RCC 7860 (cell line): ENCODE results near the gene TRAFD1.
A peak's percentile ranks its signal among the peaks of the same experiment; 100 is the strongest.
"Not testable (repeated sequence)": the region's sequence is repeated elsewhere in the genome, so short reads cannot be mapped to it uniquely, and the experiment has no call there.

Experiments used
- DNase-seq: peaks from one replicate; pipeline ENCODE4 v3.0.0-alpha.2; 2015; ENCODE audit warnings: low spot score
- FAIRE-seq: peaks from 2 replicates; lab custom pipeline; 2012; peaks lifted over from hg19 to GRCh38; lab: Jason Lieb, UNC

TRAFD1 gene, protein sequence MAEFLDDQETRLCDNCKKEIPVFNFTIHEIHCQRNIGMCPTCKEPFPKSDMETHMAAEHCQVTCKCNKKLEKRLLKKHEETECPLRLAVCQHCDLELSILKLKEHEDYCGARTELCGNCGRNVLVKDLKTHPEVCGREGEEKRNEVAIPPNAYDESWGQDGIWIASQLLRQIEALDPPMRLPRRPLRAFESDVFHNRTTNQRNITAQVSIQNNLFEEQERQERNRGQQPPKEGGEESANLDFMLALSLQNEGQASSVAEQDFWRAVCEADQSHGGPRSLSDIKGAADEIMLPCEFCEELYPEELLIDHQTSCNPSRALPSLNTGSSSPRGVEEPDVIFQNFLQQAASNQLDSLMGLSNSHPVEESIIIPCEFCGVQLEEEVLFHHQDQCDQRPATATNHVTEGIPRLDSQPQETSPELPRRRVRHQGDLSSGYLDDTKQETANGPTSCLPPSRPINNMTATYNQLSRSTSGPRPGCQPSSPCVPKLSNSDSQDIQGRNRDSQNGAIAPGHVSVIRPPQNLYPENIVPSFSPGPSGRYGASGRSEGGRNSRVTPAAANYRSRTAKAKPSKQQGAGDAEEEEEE

DNA sequence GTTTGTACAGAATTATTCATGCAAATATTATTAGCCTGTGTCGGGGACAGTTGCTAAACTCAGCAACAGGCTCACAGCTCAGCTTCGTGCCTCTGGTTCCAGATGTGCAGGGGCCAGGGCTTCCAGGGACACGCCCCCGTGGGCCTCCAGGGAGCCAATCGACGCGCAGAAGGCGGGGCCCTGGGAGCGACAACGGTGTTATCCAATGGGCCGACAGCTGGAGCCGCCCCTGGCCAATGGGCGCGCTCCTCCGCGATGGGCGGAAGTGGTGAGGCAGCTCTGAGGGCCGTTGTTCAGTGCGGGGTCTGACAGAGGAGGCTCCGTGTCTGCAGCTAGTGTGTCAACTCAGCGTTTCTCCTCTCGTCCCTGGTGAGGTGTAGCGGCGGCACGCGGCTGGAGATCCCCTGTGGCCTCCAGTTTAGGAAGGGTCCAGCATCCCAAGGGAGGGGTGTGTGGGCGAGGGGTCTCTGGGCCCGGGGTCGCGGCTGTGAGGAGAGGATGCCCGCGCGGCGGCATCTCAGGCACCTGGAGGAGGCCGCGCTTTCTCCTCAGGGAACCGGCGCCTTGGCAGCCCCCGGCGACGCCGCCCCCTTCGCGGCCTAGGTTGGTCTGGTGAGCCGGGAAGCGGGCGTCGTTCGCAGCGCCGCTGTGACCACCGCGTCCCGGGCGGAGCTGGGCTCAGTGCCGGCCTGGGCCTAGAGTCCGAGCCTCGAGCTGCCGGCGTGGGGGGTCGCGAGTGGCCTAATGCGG is at the start of gene TRAFD1:
TSS of gene TRAFD1 (plus strand) at position 311 of the 750 bp plus-strand sequence. CDS start 4,963 bp downstream, outside the sequence.
- FAIRE-seq (peak; percentile 69), DNase-seq (peak; percentile 91)

DNA sequence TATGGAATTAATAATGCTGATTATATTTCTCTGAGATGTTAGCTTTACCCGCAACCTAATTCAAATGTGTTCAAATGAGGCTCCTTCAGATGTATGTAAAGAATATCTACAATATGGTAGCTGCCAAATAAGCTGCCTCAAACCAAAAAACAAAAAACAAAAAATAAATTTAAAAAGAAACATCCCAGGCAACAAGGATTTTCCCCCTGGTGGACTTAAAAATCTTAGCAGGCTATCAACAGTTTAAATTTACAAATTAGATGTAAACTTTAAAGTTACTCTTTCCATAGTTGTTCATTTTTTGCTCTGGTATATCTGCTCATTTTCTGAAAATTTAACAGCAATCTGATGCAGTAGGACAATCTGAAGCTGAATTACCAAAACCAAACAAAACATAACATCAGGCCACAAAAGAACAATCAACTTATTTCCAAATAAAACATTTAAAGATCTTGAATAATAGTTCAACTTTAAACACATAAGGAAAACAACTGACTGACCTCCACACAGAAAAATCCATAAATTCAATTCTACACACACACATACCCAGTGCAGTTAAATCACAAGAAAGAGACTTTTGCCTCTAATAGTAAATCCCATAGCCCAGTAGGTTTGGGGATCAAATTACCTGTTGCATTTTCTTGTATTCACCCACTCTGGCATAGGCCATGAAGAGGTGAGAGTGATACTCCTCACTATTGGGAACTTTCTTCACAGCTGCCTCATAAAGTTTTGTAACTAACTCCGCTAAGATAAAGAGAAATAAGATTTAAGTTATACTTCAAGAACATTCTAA is 38.1 kb upstream of the TRAFD1 start:
- DNase-seq, result no peak
- no peak for FAIRE-seq

DNA sequence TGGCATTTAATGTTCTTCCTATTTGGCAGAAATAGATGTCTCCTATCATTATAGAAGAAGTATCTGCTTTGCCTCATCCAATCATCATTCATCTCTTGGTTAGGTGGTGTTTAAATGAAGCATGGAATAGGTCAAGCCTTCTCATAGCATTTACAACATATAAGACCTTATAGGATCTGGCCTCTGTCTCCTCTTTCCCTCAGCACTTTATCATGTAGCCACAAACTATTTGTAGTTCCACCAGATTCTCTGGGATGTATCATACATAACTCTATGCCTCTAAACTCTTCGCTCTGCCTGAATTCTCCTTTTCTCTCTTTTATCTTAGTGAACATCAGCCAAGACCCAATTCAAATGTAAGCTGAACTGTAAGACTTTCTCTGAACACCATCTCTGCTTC is 37.5 kb upstream of the TRAFD1 start:
- no peak for DNase-seq
- no peak for FAIRE-seq

DNA sequence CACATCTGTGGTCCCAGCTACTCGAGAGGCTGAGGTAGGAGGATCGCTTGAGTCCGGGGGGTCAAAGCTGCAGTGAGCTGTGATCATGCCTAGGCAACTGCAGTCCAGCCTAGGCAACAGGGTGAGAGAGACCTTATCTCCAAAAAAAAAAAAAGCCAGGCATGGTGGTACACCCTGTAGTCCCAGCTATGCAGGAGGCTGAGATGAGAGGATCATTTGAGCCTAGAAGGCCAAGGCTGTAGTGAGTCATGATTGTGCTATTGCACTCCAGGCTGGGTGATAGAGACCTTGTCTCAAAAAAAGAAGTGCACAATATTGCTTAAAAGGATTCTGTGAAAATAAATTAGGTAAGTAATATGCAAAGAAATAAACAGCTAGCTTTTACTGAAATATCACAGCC is 33.8 kb upstream of the TRAFD1 start:
- DNase-seq (no peak), FAIRE-seq (no peak)

DNA sequence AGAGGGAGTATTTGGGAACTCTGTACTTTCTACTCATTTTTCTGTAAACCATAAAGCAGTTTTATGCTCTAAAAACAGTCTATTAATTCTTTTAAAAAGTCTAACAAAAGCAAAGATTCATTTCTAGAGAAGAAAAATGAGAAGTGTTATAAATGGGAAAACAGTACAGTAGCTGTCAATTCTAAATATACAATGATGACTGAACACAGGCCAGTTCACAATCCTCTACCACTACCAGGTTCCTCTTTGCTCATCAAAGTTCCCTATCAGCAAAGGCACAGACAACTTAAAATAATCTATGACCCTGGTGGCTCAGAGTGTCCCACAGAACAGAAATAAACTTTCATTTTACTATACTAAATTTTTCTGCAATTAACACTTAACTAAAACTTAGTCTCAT is 29.3 kb upstream of the TRAFD1 start:
- DNase-seq, result no peak
- FAIRE-seq, result no peak

DNA sequence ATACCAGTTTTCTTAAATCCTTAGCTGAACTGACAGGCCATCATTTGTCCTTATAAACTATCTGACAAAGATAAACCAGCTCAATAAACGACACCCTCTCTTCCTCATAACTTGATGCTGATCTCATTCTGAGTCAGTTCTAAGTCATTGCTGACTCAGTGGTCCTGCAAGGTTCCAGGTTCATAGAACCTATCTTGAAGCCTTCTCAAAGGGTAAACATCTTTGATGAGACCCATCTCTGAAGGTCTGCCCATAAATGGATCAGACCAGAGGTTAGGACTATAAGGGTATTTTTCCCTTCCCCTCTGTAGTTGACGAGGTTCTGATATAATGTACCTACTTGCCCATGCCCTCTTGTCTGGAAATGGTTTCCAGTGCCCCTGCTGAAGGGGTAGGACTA is 28.7 kb upstream of the TRAFD1 start:
- FAIRE-seq (peak; percentile 90), DNase-seq (peak; percentile 84)

DNA sequence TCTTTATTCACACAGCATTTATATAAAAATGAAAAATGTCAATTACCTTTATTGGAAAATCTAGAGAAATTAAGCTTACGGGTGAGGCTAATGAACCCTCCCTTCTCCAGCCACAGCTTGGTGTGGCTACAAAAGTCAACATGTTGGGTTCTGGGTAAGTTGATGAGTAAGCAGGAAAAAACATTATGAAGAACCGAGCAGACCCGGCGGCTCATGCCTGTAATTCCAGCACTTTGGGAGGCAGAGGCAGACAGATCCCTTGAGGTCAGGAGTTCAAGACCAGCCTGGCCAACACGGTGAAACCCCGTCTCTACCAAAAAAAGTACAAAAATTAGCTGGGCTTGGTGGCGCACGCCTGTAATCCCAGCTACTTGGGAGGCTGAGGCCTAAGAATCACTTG is 27.7 kb upstream of the TRAFD1 start:
- DNase-seq (peak; percentile 56), FAIRE-seq (no peak)

DNA sequence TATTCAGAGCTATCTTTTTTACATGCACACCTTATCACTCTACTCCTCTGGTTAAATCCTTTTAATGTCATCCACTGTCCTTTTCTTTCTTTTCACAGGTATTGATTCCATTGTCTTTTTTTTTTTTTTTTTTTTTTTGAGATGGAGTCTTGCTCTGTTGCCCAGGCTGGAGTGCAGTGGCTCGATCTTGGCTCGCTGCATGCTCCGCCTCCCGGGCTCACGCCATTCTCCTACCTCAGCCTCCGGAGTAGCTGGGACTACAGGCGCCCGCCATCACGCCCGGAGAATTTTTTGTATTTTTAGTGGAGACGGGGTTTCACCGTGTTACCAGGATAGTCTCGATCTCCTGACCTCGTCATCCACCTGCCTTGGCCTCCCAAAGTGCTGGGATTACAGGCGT is 24.9 kb upstream of the TRAFD1 start:
- FAIRE-seq, DNase-seq: not testable (repeated sequence)

DNA sequence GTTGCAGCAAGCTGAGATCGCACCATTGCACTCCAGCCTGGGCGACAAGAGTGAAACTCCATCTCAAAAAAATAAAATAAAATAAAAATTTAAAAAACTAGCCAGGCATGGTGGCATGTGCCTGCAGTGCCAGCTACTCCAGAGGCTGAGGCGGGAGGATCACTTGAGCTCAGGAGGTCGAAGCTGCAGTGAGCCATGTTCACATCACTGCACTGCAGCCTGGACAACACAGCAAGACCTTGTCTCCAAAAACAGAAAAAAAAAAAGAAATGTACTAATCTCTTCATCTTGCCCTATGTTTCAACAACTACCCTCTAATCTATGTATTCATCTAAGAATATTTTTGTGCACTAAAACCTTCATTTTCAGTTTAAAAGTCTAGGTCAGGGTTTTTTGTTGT is 23.2 kb upstream of the TRAFD1 start:
- FAIRE-seq, result no peak
- DNase-seq, result no peak

DNA sequence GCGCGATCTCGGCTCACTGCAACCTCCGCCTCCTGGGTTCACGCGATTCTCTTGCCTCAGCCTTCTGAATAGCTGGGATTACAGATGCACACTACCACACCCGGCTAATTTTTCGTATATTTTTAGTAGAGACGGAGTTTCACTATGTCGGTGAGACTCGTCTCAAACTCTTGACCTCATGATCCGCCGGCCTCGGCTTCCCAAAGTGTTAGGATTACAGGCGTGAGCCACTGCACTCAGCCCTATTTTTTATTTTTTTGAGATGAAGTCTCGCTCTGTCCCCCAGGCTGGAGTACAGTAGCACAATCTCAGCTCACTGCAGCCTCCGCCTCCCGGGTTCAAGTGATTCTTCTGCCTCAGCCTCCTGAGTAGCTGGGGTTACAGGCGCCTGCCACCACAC is 22.6 kb upstream of the TRAFD1 start:
- DNase-seq, FAIRE-seq: not testable (repeated sequence)

DNA sequence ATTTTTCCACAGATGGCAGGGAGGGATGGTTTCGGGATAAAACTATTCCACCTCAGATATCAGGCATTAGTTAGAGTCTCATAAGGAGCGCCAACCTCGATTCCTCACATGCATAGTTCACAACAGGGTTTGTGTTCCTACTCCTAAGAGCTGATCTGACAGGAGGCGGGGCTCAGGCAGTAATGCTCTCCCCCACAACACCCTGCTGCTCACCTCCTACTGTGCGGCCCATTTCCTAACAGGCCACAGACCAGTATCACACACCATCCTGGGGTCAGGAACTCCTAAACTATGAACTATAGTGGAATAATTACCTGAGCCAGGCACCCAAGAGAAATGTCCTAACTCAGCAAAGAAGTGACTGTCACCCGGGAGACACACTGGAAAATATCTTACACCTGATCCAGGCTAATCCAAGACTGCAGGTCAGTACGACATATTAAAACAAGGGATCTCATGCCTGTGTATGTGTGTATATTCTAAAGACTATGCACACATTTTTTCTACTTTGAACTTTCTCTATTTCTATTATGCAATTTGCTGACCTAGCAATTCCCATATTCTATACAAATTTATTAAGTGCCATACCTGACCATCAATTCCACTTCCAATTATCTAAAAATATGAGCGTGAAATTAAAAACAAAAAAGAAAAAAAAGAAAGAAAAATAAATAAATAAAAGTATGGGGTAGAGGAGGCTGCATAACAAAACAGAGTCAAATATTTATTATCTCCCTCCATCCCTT is 21.4 kb upstream of the TRAFD1 start:
- no peak for DNase-seq
- no peak for FAIRE-seq

DNA sequence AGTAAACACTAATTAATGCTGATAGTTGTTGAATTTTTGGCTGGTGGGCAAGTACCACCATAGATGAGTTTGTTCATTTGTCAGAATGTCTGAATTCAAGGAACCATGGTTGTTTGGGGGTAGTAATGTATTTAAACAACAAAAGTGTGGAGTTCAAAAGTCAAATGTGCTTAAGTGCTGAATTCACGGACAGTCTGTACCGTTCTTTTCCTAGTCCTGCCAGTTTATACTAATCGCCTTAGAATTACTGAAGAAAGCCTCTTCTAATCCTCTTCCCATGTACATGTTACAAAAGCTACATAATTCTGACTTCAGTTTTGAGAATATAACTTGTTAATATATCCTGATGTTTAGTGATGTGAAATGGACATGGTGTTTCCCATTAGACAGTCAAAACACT is 19.5 kb upstream of the TRAFD1 start:
- DNase-seq (no peak), FAIRE-seq (no peak)

DNA sequence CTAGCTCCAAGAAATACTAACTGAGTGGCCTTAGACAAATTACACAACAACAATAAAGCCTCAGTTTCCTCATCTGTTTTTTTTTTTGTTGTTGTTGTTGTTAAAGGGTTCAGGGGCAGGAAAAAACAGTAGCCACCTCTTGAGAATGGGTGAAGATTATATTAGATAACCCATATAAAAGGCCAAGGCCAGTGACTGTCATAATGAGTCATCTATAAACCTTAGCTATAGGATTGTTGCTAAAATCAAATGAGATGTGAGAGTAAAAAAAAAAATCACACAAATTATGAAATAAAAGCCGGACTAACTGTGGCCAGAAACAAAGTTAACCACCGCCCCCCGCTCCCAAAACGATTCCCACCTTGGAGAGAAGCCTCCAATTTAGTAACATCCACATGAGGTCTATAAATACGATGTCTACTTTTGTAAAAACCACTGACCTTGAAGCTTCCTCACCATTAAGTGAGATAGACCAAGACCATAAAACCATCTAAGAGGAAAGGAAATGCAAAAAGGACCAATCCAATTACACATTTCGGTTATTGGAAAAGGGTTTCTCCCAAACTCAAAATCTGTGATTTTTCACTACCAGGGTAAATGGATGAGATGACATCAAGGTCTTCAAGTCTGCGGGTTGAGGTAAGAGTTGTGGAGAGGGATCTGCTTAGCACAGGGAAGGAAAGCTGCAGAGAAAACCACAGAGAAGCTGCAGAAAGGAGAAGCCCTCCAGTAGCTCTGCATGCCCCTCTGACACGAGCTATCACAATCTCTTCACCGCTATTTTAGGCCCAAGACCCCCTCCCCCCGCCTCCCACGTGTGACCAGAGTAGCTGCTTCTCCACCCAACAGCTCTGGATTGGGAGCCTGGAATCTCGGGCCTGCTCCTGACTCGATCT is 17.8 kb upstream of the TRAFD1 start:
- DNase-seq, result no peak
- no peak for FAIRE-seq

DNA sequence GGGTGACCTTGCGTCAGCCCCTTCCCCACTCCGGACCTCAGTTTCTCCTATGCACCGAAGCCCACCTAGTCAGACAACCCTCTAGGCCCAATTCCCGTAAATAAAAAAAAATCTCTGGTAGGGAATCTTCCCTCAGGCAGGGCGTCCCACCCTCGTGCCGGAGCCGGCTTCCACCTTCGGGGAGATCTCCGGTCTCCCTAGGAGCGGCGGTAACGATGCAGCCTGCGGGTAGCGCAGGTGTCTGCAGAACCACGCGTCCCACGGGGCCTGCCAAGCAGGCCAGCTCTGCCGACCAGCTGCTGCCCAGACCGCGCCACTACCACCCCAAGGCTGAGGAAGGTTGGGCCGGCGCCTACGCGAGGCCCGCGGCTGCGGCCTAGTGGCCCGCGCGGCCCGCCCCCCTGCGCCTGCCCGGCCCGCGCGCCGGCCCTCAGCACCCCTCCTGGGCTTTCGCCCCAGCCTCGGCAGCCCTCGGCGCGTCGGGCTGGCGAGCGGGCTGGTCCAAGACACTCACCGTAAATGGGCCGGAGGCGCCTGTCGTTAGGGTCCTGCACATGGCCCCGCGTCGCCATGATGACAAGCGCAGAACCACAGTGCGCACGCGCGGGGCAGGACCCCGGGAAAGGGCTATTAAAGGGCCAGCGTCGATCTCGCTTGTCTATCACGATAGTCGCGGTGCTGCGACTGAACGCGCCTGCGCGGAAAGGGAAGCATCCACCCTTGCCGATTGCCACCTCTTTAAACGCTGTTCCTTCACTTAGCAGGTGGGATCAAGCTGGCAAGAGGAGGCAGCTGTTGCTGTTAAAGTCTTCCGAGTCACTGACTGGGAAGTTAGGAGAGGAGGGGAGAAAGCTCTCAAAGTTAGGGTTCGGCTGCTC is 16.9 kb upstream of the TRAFD1 start, which contains the start of gene NAA25:
TSS of gene NAA25 (minus strand) at position 582 of the 878 bp plus-strand sequence. CDS start at position 572, 10 bp downstream.
- FAIRE-seq, result no peak
- peak; percentile 74 for DNase-seq

DNA sequence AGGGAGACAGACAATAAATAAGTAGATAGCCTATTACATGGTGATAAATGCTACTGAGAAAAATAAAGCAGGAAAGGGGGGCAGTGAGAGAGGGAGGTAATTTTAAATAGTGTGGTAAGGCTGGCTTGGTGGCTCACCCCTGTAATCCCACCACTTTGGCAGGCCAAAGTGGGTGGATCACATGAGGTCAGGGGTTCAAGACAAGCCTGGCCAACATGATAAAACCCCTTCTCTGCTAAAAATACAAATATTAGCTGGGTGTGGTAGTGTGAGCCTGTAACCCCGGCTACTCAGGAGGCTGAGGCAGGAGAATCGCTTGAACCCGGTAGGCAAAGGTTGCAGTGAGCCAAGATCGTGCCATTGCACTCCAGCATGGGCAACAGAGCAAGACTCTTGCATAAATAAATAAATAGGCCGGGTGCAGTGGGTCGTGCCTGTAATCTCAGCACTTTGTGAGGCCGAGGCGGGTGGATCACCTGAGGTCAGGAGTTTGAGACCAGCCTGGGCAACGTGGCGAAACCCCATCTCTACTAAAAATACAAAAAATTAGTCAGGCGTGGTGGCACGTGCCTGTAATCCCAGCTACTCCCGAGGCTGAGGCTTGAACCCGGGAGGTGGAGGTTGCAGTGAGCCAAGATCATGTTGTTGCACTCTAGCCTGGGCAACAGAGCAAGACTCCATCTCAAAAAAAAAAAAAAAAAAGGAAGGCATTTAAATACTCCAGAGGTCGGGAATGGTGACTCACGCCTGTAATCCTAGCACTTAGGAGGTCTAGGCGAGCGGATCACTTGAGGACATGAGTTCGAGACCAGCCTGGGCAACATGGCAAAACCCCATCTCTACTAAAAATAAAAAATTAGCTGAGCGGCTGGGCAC is 14.3 kb upstream of the TRAFD1 start:
- not testable (repeated sequence) for DNase-seq, FAIRE-seq

DNA sequence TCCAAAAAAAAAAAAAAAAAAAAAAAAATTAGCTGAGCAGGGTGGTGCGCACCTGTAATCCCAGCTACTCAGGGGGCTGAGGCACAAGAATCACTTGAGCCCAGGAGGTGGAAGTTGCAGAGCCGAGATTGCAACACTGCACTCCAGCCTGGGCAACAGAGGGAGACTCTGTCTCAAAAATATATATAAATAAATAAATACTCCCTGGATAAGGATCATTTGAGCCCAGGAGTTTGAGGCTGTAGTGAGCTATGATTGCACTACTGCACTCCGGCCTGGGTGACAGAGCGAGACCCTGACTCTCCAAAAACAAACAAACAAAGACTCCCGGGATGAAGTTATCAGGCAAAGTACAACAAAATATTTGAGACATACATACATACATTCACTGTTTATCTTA is 13.4 kb upstream of the TRAFD1 start:
- DNase-seq (no peak), FAIRE-seq (no peak)
